Uterus (tissue), 4 donors: ENCODE results near the gene NEGR1. TPM values are rescaled to one million over a fixed set of nuclear protein-coding genes. Genes with fewer than 3 reads are reported as not detected.

ENCODE experiments used
- DNase-seq, 2 donors: peaks; one replicate each; pipeline ENCODE4 v3.0.0-alpha.2; 2019 to 2020
- H3K27ac ChIP-seq, 2 donors: fragments of 200-600 bp; sonication (generic); 1 replicate in 1 of 2; 2 replicates in 1 of 2; pipeline ENCODE4 v1.5.1; 2016 to 2018
- H3K27me3 ChIP-seq, 2 donors: fragments of 200-600 bp; sonication (generic); one replicate each; pipeline ENCODE4 v1.5.1; 2018 to 2019; ENCODE audit warnings: control low read depth in 1 of 2
- H3K36me3 ChIP-seq, 2 donors: fragments of 200-600 bp; sonication (generic); one replicate each; pipeline ENCODE4 v1.5.1; 2019; ENCODE audit warnings: control low read depth in 1 of 2
- H3K4me1 ChIP-seq, 2 donors: fragments of 200-600 bp; sonication (generic); one replicate each; pipeline ENCODE4 v1.5.1; 2018 to 2019; ENCODE audit warnings: control low read depth in 1 of 2
- H3K4me3 ChIP-seq, 2 donors: fragments of 200-600 bp; sonication (generic); 1 replicate in 1 of 2; 2 replicates in 1 of 2; pipeline ENCODE4 v1.5.1; 2018 to 2019; ENCODE audit warnings: mild to moderate bottlenecking in 1 of 2
- H3K9me3 ChIP-seq, 2 donors: fragments of 200-600 bp; sonication (generic); one replicate each; pipeline ENCODE4 v1.5.1; 2019; ENCODE audit warnings: control low read depth in 1 of 2
- CTCF ChIP-seq, 4 experiments: fragments of 200-600 bp in 2 of 4; fragments of 450-650 bp in 2 of 4; sonication (generic) in 2 of 4; IDR thresholded peaks; one replicate each; pipeline ENCODE4 v1.5.1; 2016 to 2019; ENCODE audit warnings: antibody characterized with exemption in 4 of 4, mild to moderate bottlenecking in 2 of 4, moderate library complexity in 1 of 4
- POLR2A ChIP-seq, 2 donors: fragments of 450-650 bp; IDR thresholded peaks; one replicate each; pipeline ENCODE4 v1.6.1; 2016; ENCODE audit warnings: antibody characterized with exemption in 2 of 2, mild to moderate bottlenecking in 1 of 2, moderate library complexity in 1 of 2
- intact Hi-C: fragments of 100-400 bp; cut with DNase I; formaldehyde crosslinking; loops from one replicate; pipeline ENCODE4 v1.15.1; 2023; ENCODE audit warnings: low total_unique reads
- total RNA-seq, 4 donors: library from RNA; depleted of rRNA in 3 of 4; stranded (reverse); fragments of >200 nt in 3 of 4; gene quantifications; one replicate each; pipeline versions ENCODE4 v1.1.0 to v1.2.4, GENCODE V29; 2014 to 2023
- donor health status: DM: yes; HTN: yes; CAD: no.

Gene NEGR1
- total RNA-seq, 4 donors from 2014 or later, result 6.7 to 42.9 (median 33.3) TPM

- H3K27me3 ChIP-seq, result no peaks in the 10 kb centered on the region
- no peak overlapping the region for H3K4me3 ChIP-seq
- no peak for DNase-seq
- no peaks in the 10 kb centered on the region for H3K4me1 ChIP-seq
- intact Hi-C loops, result no loop called here
- TF ChIP-seq CTCF (IDR thresholded peaks at IDR 0.05), result no peak
- TF ChIP-seq POLR2A (IDR thresholded peaks at IDR 0.05), result no peak
- no peaks in the 10 kb centered on the region for H3K9me3 ChIP-seq
- no peak overlapping the region for H3K27ac ChIP-seq
- H3K36me3 ChIP-seq, result no peaks in the 10 kb centered on the region
These were observed 195.9 kb downstream of the NEGR1 start for GRCh38 chr1:72086394-72086793.

GRCh38 chr1:72075425-72075824, 206.9 kb downstream of the NEGR1 start:
- H3K36me3 ChIP-seq, result no peaks in the 10 kb centered on the region
- H3K9me3 ChIP-seq, result no peaks in the 10 kb centered on the region
- no peaks in the 10 kb centered on the region for H3K4me1 ChIP-seq
- no peak overlapping the region for H3K4me3 ChIP-seq
- H3K27ac ChIP-seq, result no peak overlapping the region
- intact Hi-C loops, result no loop called here
- DNase-seq, result no peak
- TF ChIP-seq POLR2A (IDR thresholded peaks at IDR 0.05) (no peak), CTCF (IDR thresholded peaks at IDR 0.05) (no peak)
- H3K27me3 ChIP-seq, result no peaks in the 10 kb centered on the region

GRCh38 chr1:72066431-72066830, 215.9 kb downstream of the NEGR1 start:
- H3K36me3 ChIP-seq, result no peaks in the 10 kb centered on the region
- intact Hi-C loops, result no loop called here
- no peaks in the 10 kb centered on the region for H3K9me3 ChIP-seq
- H3K4me1 ChIP-seq, result no peaks in the 10 kb centered on the region
- TF ChIP-seq CTCF (IDR thresholded peaks at IDR 0.05) (no peak), POLR2A (IDR thresholded peaks at IDR 0.05) (no peak)
- H3K27ac ChIP-seq, result no peak overlapping the region
- no peaks in the 10 kb centered on the region for H3K27me3 ChIP-seq
- no peak for DNase-seq
- no peak overlapping the region for H3K4me3 ChIP-seq

GRCh38 chr1:72064196-72065075, 217.9 kb downstream of the NEGR1 start:
- no peak for DNase-seq
- Histone ChIP-seq H3K9me3 (no peaks in the 10 kb centered on the region), H3K27ac (no peak overlapping the region), H3K27me3 (no peaks in the 10 kb centered on the region), H3K4me1 (no peaks in the 10 kb centered on the region), H3K4me3 (no peak overlapping the region), H3K36me3 (no peaks in the 10 kb centered on the region)
- no peak for TF ChIP-seq POLR2A (IDR thresholded peaks at IDR 0.05)
- TF ChIP-seq CTCF (IDR thresholded peaks at IDR 0.05), result no peak
- intact Hi-C loops, result no loop called here

- intact Hi-C loops, result no loop called here
- TF ChIP-seq POLR2A (IDR thresholded peaks at IDR 0.05), result no peak
- TF ChIP-seq CTCF (IDR thresholded peaks at IDR 0.05), result no peak
- no peak overlapping the region for H3K4me3 ChIP-seq
- no peaks in the 10 kb centered on the region for H3K4me1 ChIP-seq
- H3K36me3 ChIP-seq, result no peaks in the 10 kb centered on the region
- no peak overlapping the region for H3K27ac ChIP-seq
- H3K9me3 ChIP-seq, result no peaks in the 10 kb centered on the region
- no peaks in the 10 kb centered on the region for H3K27me3 ChIP-seq
- no peak for DNase-seq
These were observed 218.8 kb downstream of the NEGR1 start for GRCh38 chr1:72063364-72064044.
